HFFc6 (cell line): ENCODE measurements around the gene ILDR2. TPM values are rescaled to one million over a fixed set of nuclear protein-coding genes. Genes with fewer than 3 reads are reported as not detected.

ENCODE experiments used
- DNase-seq: peaks from one replicate; pipeline ENCODE4 v3.0.0-alpha.2; 2018
- H3K27ac Mint-ChIP-seq: 2 replicates; pipeline ENCODE4 v1.8.0; 2020; ENCODE audit warnings: mild to moderate bottlenecking, mixed read lengths
- H3K27me3 Mint-ChIP-seq: 2 replicates; pipeline ENCODE4 v1.8.0; 2021; ENCODE audit warnings: mild to moderate bottlenecking, moderate library complexity, mixed read lengths; ENCODE audit not compliant: insufficient read depth
- H3K36me3 Mint-ChIP-seq: 2 replicates; pipeline ENCODE4 v1.8.0; 2021; ENCODE audit warnings: low read depth, mixed read lengths
- H3K4me1 Mint-ChIP-seq: 2 replicates; pipeline ENCODE4 v1.8.0; 2020; ENCODE audit warnings: low read depth, mixed read lengths
- H3K4me3 Mint-ChIP-seq: 2 replicates; pipeline ENCODE4 v1.8.0; 2020; ENCODE audit warnings: mild to moderate bottlenecking, moderate library complexity, mixed read lengths
- H3K9me3 Mint-ChIP-seq: 2 replicates; pipeline ENCODE4 v1.8.0; 2020; ENCODE audit warnings: mild to moderate bottlenecking, mixed read lengths
- CTCF ChIP-seq: fragments of 200-600 bp; sonication (generic); IDR thresholded peaks from 2 replicates; pipeline ENCODE4 v1.5.0; 2021; ENCODE audit warnings: antibody characterized with exemption, mild to moderate bottlenecking
- total RNA-seq, 6 experiments: library from RNA; stranded (reverse); fragmentation: NEBNext Ultra II Directional; extraction: Animal tissue kit (Norgen Biotek cat#: 25700); gene quantifications; 2 replicates in 1 of 6; 3 replicates in 5 of 6; pipeline ENCODE4 v1.2.3, GENCODE V29; 2021

ILDR2 gene
- total RNA-seq, 6 experiments from 2014 or later, result not detected

GRCh38 chr1:167011560-167012191, 36.3 kb upstream of the ILDR2 start:
- Mint-ChIP-seq H3K9me3 (no peaks in the 10 kb centered on the region), H3K4me3 (no peak overlapping the region), H3K27me3 (peaks cover 8% of the 10 kb centered on the region), H3K4me1 (no peaks in the 10 kb centered on the region), H3K27ac (no peak overlapping the region), H3K36me3 (no peaks in the 10 kb centered on the region)
- no peak for TF ChIP-seq CTCF
- no peak for DNase-seq

GRCh38 chr1:167003711-167004110, 28.4 kb upstream of the ILDR2 start:
- Mint-ChIP-seq H3K27me3 (no peaks in the 10 kb centered on the region), H3K9me3 (no peaks in the 10 kb centered on the region), H3K36me3 (no peaks in the 10 kb centered on the region), H3K4me3 (no peak overlapping the region), H3K27ac (no peak overlapping the region), H3K4me1 (no peaks in the 10 kb centered on the region)
- no peak for TF ChIP-seq CTCF
- no peak for DNase-seq

- Mint-ChIP-seq H3K36me3 (no peaks in the 10 kb centered on the region), H3K4me1 (no peaks in the 10 kb centered on the region), H3K9me3 (no peaks in the 10 kb centered on the region), H3K4me3 (no peak overlapping the region), H3K27ac (no peak overlapping the region), H3K27me3 (no peaks in the 10 kb centered on the region; the same call in 1 of the 2 replicates)
- no peak for DNase-seq
- TF ChIP-seq CTCF, result no peak
Measured at GRCh38 chr1:167002354-167002753, 27.0 kb upstream of the ILDR2 start.

GRCh38 chr1:167000546-167000945, 25.2 kb upstream of the ILDR2 start:
- no peaks in the 10 kb centered on the region for H3K9me3 Mint-ChIP-seq
- no peak overlapping the region for H3K27ac Mint-ChIP-seq
- no peak for DNase-seq
- H3K36me3 Mint-ChIP-seq, result no peaks in the 10 kb centered on the region
- no peak overlapping the region for H3K4me3 Mint-ChIP-seq
- H3K4me1 Mint-ChIP-seq, result no peaks in the 10 kb centered on the region
- peaks cover 2% of the 10 kb centered on the region; the same call in 1 of the 2 replicates for H3K27me3 Mint-ChIP-seq
- TF ChIP-seq CTCF, result no peak

GRCh38 chr1:166999500-167000055, 24.2 kb upstream of the ILDR2 start:
- Mint-ChIP-seq H3K27me3 (peaks cover 2% of the 10 kb centered on the region; the same call in 1 of the 2 replicates), H3K36me3 (no peaks in the 10 kb centered on the region), H3K27ac (no peak overlapping the region), H3K4me1 (no peaks in the 10 kb centered on the region), H3K9me3 (no peaks in the 10 kb centered on the region), H3K4me3 (no peak overlapping the region)
- TF ChIP-seq CTCF, result no peak
- DNase-seq, result no peak
